ENCODE measurements around the gene TUBG2.

The TUBG2 gene

GRCh38 chr17:42677921-42678781 is 19.1 kb downstream of the TUBG2 start:
- Histone ChIP-seq H3K4me3 (ENCODE audit: insufficient read depth, low read length, poor library complexity, severe bottlenecking) (peak overlapping the region; percentile 69), H3K36me3 (ENCODE audit: low read length) (no peaks in the 10 kb centered on the region), H3K9ac (ENCODE audit: low read length) (peak overlapping the region; percentile 64), H3K9me2 (replicated peaks; ENCODE audit: insufficient read depth, low read length) (no peaks in the 10 kb centered on the region), H3K27me3 (ENCODE audit: low read length) (no peaks in the 10 kb centered on the region), H2AFZ (ENCODE audit: low read depth, low read length, severe bottlenecking) (peak overlapping the region; percentile 94), H4K20me1 (ENCODE audit: low read depth, low read length) (no peaks in the 10 kb centered on the region), H3K27ac (ENCODE audit: low read depth, low read length) (peak overlapping the region; percentile 70), H3K9me3 (ENCODE audit: insufficient read depth, low read length) (no peaks in the 10 kb centered on the region), H3K79me2 (ENCODE audit: insufficient read depth, low read length) (no peaks in the 10 kb centered on the region), H3K4me2 (ENCODE audit: low read depth, low read length, poor library complexity, severe bottlenecking) (peak overlapping the region; percentile 82), H3F3A (ENCODE audit: insufficient read depth) (peaks cover 11% of the 10 kb centered on the region; the same call in 1 of the 2 replicates)
- TF ChIP-seq EZH2phosphoT487 (conservative IDR thresholded peaks at IDR 0.05; ENCODE audit: low read length) (no peak), CTCF (IDR thresholded peaks at IDR 0.05; ENCODE audit: insufficient read depth, low read length, poor library complexity, severe bottlenecking) (no peak)

- Histone ChIP-seq H4K20me1 (ENCODE audit: low read depth, low read length) (no peaks in the 10 kb centered on the region), H3K9me2 (replicated peaks; ENCODE audit: insufficient read depth, low read length) (no peaks in the 10 kb centered on the region), H3K27me3 (ENCODE audit: low read length) (no peaks in the 10 kb centered on the region), H3F3A (ENCODE audit: insufficient read depth) (peaks cover 11% of the 10 kb centered on the region; the same call in 1 of the 2 replicates), H3K4me3 (ENCODE audit: insufficient read depth, low read length, poor library complexity, severe bottlenecking) (peak overlapping the region; percentile 69), H3K27ac (ENCODE audit: low read depth, low read length) (peak overlapping the region; percentile 78), H3K4me2 (ENCODE audit: low read depth, low read length, poor library complexity, severe bottlenecking) (peak overlapping the region; percentile 82), H3K9ac (ENCODE audit: low read length) (peak overlapping the region; percentile 64), H2AFZ (ENCODE audit: low read depth, low read length, severe bottlenecking) (peak overlapping the region; percentile 98), H3K36me3 (ENCODE audit: low read length) (no peaks in the 10 kb centered on the region), H3K79me2 (ENCODE audit: insufficient read depth, low read length) (no peaks in the 10 kb centered on the region), H3K9me3 (ENCODE audit: insufficient read depth, low read length) (no peaks in the 10 kb centered on the region)
- TF ChIP-seq EZH2phosphoT487 (conservative IDR thresholded peaks at IDR 0.05; ENCODE audit: low read length) (no peak), CTCF (IDR thresholded peaks at IDR 0.05; ENCODE audit: insufficient read depth, low read length, poor library complexity, severe bottlenecking) (no peak)
These were observed 19.9 kb downstream of the TUBG2 start for GRCh38 chr17:42678951-42679491.

- H4K20me1 ChIP-seq (ENCODE audit: low read depth, low read length) = no peaks in the 10 kb centered on the region
- H2AFZ ChIP-seq (ENCODE audit: low read depth, low read length, severe bottlenecking) = peak overlapping the region; percentile 98
- H3F3A ChIP-seq (ENCODE audit: insufficient read depth) = peaks cover 11% of the 10 kb centered on the region; the same call in 1 of the 2 replicates
- TF ChIP-seq CTCF (IDR thresholded peaks at IDR 0.05; ENCODE audit: insufficient read depth, low read length, poor library complexity, severe bottlenecking) (peak; percentile 57), EZH2phosphoT487 (conservative IDR thresholded peaks at IDR 0.05; ENCODE audit: low read length) (no peak)
- H3K9me2 ChIP-seq (replicated peaks; ENCODE audit: insufficient read depth, low read length) = no peaks in the 10 kb centered on the region
- H3K79me2 ChIP-seq (ENCODE audit: insufficient read depth, low read length) = no peaks in the 10 kb centered on the region
- peak overlapping the region; percentile 82 for H3K4me2 ChIP-seq (ENCODE audit: low read depth, low read length, poor library complexity, severe bottlenecking)
- H3K27ac ChIP-seq (ENCODE audit: low read depth, low read length) = peak overlapping the region; percentile 78
- H3K36me3 ChIP-seq (ENCODE audit: low read length) = no peaks in the 10 kb centered on the region
- H3K27me3 ChIP-seq (ENCODE audit: low read length) = no peaks in the 10 kb centered on the region
- peak overlapping the region; percentile 64 for H3K9ac ChIP-seq (ENCODE audit: low read length)
- peak overlapping the region; percentile 43 for H3K4me3 ChIP-seq (ENCODE audit: insufficient read depth, low read length, poor library complexity, severe bottlenecking)
- H3K9me3 ChIP-seq (ENCODE audit: insufficient read depth, low read length) = no peaks in the 10 kb centered on the region
These were observed 20.6 kb downstream of the TUBG2 start for GRCh38 chr17:42679492-42680330.
